ENCODE data around the gene GDF7.

GDF7 gene

DNA sequence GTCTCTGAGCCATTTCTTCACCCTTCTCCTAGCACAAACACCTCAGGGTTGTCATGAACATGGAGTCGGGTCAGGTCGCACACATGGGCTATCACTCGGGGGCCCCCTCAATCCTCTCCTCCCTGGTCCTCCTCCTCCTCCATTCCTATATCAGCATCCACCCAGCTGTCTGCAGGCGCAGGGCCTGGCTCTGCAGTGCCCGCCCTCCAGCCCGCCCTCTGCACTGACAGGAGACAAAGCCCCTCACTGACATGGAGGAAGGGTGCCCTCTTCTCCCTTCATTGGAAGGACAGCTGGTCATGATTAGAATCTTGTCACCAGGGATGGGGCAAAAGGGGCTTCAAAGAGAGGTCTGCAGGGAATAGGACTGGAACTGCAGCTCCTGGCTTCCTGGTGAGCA, 37.8 kb upstream of the GDF7 start:
- no peak for DNase-seq (ENCODE audit: low spot score)

DNA sequence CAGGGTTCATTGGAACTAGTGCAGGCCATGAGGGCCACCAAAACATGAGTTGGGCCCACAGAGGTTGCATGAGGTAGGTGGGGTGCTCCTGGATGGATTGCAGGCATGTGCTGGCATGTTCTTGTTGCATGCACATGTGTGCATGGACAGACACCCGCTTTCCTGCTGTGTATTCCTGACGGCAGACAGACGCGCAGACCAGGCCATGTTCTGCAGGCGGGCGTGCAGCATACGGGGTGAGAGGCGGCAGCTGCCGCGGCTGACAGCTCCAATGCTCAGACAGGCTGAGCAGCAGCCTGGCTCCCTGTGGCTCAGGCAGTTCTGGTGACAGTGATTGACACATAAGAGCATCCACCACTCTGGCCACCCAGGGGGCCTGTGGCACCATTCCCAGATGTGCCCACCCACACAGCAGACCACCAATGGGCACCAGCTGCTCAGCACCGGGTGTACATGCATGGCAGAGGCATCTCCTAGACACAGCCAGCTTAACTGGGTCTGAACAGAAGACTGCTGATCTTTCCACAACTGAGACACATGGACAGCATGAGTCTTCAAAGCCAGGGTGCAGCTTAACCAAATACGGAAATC, 37.3 kb upstream of the GDF7 start:
- DNase-seq (ENCODE audit: low spot score), result no peak

DNA sequence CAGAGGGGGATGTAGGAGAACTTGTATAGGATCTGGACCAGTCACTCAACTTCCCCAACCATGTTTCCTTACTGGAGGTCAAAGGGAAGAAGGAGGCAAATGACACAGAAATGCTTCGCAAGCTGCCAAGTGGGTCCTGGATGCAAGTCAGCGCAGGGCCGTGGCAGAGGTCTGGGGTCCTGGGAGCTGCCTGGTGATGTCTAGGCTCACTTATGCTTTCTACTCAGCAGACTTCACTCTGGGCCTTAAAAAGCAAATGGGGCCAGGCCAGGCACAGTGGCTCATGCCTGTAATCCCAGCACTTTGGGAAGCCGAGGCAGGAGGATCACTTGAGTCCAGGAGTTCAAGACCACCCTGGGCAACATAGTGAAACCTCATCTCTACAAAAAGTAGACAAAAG, 36.0 kb upstream of the GDF7 start:
- DNase-seq (ENCODE audit: low spot score), result no peak

GRCh38 chr2:20631617-20632307, 35.2 kb upstream of the GDF7 start:
- DNase-seq (ENCODE audit: low spot score), result no peak

DNA sequence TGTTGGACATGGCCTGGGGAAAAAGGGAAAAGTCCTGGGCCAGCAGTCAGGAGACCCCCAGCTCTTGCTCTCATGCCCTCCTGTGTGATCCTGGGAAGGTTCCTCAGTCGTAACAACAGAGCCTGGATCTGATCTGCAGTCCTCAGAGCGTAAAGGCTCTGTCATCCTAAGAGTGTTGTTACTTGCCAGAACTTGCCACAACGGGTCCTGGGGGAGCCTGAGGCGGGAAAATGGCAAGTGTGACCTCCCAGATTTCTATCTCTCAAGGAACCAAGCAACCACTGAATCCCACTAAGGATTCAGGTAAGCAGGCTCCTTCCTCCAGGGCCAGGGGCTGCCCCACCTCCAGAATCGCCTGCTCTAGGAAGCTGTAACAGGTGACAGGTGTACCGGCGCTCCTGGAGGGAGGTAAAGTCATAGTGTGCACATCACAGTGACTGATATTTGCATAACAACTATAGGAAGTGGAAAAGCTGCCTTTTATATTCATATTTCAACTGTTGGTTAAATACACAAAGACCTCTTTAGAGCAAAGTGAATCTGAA, 34.4 kb upstream of the GDF7 start:
- DNase-seq (ENCODE audit: low spot score), result no peak

- DNase-seq (ENCODE audit: low spot score), result no peak
Observed at GRCh38 chr2:20633001-20633400, 33.9 kb upstream of the GDF7 start.

GRCh38 chr2:20633794-20634506, 33.0 kb upstream of the GDF7 start:
- no peak for DNase-seq (ENCODE audit: low spot score)

GRCh38 chr2:20634507-20635112, 32.3 kb upstream of the GDF7 start:
- DNase-seq (ENCODE audit: low spot score), result no peak

- DNase-seq (ENCODE audit: low spot score), result no peak
Observed at GRCh38 chr2:20635113-20635510, 31.8 kb upstream of the GDF7 start.

DNA sequence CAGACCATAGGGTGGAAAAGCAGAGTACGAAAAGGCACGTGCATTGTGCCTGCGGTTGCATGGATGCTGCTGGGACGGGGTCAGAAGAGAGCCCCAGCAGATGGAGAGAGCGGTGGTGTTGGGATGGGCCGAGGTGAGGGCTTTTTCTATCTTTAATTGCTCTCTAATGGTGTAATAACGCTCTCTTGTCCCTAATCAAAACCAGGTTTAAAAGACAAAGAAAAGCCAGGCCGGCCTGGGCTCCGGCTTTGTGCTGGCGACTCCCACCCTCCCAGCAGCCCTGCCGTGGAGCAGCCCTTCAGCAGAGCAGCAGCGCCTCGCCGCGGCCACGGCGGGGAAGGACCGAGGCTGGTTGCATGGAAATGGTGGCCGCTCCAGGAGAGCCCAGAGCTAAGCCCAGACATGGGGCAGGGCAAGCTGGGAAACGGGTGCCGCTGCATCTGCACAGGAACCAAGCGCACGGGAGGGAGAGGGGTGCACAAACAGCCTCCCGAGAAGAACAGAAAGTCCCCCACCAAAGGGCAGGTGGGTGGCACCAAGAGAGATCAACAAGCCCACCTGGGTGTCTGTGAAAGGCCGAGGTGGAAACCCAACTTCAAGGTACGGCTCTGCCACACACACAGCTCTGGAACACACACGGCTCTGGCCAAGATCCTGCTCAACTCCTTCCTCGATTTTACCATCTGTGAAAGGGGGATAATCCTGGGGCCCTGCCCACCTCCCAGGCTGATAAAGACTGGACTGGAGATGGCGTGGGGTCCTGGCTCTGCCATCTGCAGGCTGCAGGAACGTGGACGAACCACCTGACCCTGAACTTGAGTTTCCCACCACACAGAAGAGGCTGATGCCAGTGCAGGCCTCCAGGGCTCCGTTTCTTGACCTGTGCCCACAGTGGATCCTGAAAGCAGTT, 31.0 kb upstream of the GDF7 start:
- peak; percentile 17 for DNase-seq (ENCODE audit: low spot score)

DNA sequence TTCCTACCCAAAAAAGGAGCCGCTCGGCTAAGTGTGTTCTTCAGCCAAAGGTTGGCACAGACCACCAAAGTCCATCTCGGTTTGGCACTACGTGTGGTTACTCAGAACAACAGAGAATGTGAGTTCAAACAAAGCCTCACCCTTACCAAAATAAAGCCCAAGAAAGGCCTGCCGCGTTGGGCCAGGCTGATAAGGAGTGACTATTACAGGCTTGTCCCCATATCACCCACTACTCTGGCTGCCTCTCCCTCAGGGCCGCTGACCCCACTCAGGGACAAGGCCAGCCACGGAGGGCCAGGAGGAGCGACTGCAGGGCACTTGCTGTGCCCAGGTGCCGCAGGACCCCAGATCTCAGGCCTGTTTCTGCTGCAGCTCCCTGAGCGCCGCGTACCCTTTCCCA, 29.8 kb upstream of the GDF7 start:
- no peak for DNase-seq (ENCODE audit: low spot score)

DNA sequence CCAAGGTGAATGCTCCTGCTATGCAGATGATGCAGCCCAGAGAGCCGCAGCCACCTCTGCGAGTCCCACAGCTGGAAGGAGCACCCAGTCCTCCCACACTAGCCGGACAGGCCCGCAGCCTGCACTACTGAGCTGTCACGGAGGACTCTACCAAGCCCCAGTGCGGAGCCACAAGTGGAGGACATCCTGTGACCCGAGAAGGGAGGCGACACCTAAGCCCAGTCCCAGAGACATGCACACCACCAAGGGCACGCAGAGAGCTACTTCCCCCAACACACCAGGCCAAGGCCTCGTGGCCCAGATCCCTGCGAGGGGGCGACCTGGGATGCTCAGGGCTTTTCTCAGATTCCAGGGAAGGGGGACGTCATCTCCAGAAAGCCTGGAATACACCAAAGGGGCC, 28.9 kb upstream of the GDF7 start:
- DNase-seq (ENCODE audit: low spot score), result no peak

- DNase-seq (ENCODE audit: low spot score), result no peak
Observed at GRCh38 chr2:20638646-20639430, 28.1 kb upstream of the GDF7 start.

DNA sequence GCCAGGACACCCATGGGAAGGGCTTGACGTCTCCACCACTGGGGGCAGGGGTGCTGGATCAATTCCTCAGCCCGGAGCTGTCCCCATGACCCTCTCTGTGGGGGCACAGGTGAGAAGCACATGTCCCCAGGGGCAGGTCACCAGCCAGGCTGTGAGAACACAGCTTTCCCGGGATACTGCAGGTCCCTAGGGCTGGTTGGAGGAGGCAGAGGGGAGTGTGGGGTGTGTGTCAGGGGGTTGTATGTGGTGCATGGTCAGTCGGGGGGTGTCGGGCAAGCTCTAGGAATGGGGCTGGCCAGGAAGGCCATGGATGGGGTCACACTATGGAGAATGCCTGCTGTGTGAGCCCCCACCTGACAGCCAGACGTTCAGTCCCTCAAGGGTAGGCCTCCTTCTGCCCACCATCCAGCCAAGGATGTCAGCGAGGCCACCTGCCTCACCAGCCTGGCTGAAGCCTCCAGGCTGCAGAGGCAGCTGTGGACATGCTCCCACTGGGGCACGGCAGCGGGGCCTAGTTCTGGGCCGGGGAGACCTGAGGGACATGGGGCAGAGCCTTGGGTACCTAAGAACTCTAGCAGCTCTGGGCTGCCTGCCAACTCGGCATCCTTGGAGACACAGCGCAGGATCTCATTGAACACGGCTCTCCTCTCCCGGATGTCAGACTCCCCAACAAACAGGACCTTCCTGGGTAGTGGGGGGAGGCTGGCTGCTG, 26.4 kb upstream of the GDF7 start:
- DNase-seq (ENCODE audit: low spot score), result no peak

DNA sequence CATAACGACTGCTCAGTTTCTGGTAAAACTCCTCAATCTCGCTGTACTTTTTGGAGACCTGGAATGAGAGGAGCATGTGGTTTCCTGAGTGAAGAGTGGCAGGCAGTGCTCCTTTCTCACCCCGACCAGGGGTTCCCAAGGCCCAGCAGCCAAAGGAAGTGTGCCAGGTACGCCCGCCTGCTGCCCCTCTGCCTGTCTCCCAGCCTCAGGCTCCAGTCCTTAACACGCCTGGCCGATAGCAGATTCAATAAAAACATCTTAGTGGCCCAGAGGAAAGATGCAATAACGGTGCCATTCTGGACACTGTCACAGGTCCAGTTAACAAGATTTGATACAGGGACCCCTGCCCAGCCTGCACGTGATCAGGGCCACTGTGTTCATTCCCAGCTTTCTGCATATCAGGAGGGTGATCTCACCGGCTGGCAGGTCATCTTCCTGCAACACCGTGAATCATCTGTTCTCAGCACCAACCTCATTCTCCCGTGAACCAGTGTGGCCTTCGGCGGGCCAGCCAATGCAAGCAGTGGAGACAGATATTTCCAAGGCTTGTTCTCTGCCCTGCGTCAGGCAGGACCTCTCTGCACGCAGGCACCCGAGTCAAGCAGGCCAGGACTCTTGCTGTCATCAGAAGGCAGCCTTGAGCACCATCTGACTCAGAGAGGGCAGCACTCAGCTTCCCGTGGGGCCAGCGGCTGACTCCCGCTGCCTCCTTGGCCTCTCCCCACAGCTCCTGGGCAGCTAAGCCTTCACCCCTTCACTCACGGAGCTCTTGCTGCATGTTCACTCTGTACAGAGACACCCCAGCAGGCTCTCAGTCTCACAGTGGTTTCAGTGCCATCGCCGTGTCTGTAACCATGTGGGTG, 25.6 kb upstream of the GDF7 start:
- no peak for DNase-seq (ENCODE audit: low spot score)

- peak; percentile 67 for DNase-seq (ENCODE audit: low spot score)
Observed at GRCh38 chr2:20642055-20642971, 24.6 kb upstream of the GDF7 start.

GRCh38 chr2:20643060-20643459, 23.9 kb upstream of the GDF7 start:
- no peak for DNase-seq (ENCODE audit: low spot score)

DNA sequence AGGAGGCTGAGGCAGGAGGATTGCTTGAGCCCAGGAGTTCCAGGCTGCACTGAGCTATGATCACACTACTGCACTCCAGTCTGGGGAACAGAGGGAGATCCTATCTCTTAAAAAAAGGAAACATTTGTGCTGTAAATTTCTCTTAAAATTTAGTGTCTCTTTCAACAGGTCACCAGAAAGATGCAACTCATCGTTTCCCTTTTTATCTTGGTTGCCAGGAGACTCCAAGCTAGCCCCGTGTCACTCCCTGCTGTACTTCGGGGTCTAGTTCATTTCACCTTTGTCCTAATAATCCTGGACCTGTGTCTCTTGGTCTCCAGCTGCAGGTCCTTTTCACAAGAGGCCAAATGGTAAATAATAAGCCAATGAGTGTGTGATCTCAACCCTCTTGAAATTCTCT, 23.1 kb upstream of the GDF7 start:
- no peak for DNase-seq (ENCODE audit: low spot score)

All from CD4-positive, alpha-beta T cell treated with Interleukin-15 for 4 hours (primary cell).